UCSD-AML1 (cell line): ENCODE results near the gene STIMATE.

Experiments
- DNase-seq: peaks from one replicate; lab custom pipeline; 2025; ENCODE audit not compliant: unreplicated experiment; lab: John Stamatoyannopoulos, UW

Gene STIMATE

DNA sequence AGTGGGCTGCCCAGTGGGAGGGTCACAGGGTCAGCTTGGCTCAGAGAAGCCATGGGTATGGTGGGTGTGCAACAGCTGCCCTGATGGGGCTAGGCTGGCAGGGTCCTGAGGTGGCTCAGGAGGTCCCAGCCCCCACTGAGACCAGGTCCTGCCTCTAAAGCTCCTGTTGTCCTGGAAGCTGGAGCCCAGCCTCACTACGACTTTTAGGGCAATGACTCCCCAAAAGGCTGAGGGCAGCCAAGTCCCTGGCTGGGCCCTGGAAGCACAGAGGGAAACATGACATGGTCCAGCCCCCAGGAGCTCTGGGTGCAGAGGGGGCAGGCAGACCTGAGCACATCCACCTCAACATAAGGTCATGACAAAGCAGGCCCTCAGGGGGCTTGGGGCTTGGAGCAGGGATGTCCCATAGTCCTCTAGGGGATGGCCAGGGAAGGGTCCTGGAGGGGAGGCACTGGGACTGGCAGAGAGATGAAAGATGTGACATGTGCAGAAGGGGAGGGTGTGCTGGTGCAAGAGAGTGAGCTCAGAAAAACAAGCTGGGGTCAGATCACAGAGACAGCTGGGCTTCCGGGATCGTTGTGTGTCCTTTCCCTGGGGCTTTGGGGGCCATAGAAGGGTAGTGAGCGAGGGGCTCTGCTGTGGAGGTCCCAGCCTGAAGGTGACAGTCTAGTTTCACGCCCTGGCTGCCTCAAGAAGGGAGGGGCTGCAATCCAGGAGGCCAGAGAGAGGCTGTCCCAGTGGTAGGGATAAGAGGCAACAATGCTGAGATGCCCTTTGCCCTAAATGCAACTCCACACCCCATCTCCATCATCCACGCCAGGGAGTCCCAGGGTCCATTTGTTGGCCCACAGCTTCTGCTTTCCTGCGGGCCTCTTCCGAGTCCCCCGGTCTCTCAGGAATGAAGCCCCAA is 103.4 kb downstream of the STIMATE start:
- no peak for DNase-seq

DNA sequence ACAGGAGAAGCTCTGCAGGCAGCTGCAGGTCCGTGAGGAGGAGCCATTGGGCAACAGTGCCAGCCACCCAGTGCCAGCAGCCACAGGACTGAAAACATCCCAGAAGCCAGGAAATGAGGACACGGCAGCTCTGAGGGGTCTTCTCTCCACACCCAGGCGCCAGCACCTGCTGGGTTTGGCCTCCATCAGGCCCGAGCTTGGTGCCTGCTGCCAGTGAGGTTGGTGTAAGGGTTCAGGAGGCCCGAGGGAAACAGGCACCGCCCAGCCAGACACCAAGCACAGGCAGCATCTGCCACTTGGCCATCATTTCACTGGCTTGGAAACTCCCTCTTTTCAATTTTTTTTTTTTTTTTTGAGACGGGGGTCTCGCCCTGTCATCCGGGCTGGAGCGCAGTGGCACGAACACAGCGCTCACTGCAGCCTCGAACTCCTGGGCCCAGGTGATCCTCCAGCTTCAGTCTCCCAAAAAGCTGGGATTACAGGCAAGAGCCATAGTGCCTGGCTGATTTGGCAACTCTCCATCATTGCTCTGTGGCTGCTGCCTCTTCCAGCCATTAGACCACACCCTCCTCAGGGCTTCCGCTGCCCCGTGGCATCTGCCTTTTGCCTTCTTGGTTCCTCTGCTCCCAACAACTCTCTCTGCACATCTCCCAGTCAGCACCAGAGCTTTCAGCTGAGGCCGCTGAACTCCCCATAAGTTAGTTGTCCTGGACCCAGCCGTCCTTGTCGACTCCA is 104.2 kb downstream of the STIMATE start:
- DNase-seq, result no peak

DNA sequence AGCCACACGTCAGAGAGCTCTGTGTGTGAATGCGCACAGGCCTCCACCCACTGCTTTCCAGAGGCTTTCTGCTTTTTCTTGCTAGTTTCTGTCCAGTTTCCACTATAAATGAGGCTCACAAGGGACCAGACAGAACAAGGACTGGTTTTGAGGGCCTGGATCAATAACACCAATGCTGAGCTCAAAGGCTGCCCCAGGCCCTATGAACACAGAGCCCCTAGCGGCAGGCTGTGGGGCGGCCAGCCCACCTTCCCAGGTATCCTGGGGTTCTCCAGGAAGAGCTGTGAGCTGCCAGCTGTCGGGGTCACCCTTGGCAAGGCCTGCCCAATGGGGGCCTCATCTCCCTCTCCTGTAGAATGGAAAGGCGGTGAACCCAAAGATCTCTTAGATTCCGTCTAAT is 104.9 kb downstream of the STIMATE start:
- no peak for DNase-seq

DNA sequence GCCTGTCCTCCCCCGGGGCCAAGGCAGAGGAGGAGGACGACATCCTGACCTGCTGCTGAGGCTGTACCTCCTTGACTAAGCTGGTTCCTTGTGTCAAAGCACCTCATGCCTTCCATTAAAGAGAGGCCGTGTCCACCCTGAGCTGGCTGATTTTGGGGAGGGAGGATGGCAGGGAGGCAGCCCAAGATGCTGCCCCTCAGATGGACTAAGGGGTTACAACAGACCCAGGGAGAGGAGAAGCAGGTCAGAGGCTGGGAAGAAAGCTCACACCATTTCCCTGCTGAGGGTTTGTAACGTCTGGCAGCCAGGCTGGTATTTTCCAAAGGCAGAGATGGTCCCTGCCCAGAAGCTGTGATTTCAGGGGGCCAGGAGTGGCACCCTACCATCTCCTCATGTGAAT is 105.4 kb downstream of the STIMATE start:
- no peak for DNase-seq

DNA sequence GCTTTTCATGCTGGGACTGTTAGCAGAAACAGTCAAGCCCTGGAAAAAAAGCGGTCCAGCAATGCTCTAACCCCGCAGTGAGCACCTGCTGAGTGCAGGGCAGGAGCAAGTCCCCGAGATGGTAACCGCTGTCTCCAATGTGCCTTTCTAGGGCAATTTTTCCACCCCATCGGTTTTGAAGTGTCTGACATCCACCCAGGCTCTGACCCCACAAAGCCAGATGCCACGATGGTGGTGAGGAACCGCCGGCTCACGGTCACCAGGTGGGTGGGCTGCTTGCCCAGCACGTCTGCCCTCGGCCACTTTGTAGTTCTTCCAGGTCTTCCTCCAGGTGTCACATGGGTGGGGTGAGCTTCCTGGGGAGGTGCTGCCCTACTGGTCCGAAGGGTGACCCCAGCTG is 106.0 kb downstream of the STIMATE start:
- no peak for DNase-seq

DNA sequence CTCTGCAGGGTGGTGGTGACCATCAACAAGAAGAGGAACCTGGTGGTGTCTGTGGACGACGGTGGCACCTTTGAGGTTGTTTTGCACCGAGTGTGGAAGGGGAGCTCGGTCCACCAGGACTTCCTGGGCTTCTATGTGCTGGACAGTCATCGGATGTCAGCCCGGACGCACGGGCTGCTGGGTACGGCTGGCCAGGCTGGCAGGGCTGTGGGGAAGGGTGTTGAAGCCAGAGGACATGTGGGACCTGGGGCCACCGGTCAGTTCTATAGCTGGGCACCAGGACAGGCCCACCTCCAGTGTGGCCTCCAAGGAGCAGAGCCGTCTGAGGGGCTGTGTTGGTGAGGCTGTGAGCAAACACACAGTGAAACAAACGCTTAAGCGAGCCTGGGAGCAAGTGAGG is 106.6 kb downstream of the STIMATE start:
- no peak for DNase-seq

DNA sequence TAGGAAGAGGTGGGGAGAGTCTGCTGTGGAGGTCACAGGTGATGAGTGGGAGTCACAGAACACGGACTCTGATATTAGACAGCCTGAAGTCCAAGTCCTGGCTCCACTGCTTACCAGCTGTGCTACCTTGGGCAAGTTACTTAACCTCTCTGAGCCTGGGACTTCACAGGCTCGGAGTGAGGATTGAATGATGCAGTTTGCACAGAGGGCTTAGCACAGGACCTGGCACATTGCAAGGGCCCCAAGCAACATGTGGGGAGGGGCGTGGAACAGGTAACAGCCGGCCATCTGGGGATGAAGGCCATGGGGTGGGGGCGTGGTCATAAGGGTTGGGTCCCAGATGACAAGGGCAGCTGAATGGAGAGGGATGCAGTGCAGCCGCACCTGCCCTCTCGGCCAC is 107.0 kb downstream of the STIMATE start:
- no peak for DNase-seq

DNA sequence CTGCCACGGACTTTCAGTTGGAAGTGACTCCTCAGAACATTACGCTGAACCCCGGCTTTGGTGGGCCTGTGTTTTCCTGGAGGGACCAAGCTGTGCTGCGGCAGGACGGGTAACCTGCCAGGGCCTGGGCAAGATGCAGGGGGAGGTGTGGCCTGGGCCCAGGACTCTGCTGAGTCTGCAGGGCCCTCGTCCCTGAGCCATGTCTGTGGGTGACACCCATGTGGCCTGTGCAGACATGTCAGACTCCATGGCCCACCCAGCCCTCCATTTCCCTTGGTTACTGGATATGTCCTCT is 107.7 kb downstream of the STIMATE start:
- no peak for DNase-seq

DNA sequence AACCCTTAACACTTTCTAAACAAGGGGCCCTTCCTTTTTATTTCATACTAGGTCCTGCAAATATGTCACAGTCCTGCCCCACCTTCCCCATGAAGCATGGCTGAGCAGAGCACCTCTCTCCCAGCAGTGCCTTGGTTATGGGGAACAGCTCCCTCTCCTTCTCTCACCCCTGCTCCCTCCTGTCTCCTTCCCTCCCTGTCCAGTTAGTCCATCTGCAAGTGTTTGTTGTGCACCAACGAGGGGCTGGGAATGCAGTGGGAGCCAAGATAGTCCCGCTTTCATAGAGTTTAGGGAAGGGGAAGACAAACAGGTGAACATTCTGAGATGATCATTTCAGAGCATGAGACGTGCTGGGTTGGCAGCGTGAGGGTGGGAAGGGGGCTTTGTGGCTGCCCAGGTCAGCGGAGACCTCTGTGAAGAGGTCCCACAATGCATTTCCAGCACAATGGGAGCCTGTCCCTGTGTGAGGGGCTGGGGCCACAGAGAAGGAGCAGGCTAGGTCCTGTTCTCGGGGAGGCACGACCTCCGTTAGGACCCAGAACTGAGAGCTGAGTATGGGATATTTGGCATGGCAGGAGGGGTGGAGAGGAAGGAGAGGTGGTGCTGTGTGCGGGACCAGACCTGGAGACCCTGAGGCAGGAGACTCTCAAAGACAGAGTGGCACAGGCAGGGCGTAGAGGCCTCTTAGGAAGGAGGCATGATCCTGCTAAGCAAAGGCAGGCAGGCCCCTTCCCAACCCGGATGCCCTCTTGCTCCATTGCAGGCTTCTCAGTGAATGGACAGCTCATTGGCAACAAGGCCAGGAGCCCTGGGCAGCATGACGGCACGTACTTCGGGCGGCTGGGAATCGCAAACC is 108.2 kb downstream of the STIMATE start:
- no peak for DNase-seq

DNA sequence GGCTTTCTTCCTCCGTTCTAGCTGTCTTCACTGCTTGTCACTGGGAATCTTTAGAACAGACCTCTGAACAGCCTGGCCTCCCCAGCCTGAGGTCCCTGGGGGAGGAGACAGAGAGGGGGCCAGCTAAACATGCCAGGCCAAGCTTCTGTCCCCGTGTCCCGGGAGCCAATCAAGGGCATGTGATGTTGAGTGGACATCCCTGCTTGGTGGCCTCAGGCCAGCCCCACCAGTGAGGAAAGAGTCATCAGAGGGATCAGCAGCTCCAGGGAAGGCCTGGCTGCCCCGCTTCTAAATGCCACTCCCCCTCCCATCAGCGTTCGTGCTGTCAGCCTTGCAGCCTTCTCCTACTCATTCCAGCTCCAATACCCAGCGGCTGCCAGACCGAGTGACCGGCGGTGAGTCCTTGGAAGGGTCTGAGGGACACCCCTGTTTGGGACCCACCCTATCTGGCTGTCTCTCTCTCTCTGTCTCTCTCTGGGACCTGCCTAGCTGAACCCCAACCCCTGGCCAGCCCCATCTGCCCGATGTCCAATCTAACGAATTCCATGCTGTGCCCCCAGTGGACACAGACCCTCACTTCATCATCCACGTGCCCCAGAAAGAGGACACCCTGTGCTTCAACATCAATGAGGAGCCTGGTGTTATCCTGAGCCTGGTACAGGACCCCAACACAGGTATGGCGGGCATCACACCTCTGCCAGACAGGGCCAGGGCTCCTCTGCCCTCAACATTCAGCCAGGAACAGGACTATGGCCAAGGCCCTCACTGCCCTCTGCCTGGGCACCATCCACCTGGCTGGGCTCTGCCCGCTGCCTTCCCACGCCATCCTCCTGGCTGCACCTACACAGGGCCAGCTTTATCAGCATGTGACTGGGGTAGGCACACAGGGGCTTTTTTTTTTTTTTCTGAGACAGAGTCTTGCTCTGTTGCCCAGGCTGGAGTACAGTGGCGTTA is 109.4 kb downstream of the STIMATE start:
- no peak for DNase-seq

DNA sequence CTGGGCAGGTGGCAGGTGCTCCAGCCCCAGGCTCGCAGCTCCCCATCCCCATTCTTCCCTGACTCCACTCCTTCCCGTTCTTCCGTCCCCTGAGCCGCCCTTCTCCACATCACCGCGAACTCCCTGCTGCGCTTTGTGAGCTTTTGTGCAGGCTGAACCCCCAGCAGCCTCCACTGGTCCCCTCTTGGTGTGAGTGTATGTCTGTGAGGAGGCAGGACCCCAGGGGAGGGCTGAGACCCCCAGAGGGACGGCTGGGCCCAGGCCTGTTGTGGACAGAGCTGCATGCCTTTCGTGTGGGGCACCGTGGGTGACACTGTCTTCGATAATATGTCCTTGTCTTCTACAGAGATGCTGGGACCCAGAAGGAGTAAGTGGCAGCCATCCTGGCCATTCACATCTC is 110.1 kb downstream of the STIMATE start:
- no peak for DNase-seq
